ENCODE measurements around the gene DLG2. TPM values are rescaled to one million over a fixed set of nuclear protein-coding genes. Genes with fewer than 3 reads are reported as not detected.

DLG2 gene
- total RNA-seq, 1 donor from 2014 or later: 5.1 TPM

GRCh38 chr11:85164743-85165142 is 462.4 kb downstream of the DLG2 start:
- H3K4me1 Mint-ChIP-seq (ENCODE audit: unreplicated experiment): peaks cover 4% of the 10 kb centered on the region
- no peak for DNase-seq (ENCODE audit: low spot score)
- no peak overlapping the region for H3K4me3 Mint-ChIP-seq (ENCODE audit: unreplicated experiment)
- peaks cover 4% of the 10 kb centered on the region for H3K36me3 Mint-ChIP-seq (ENCODE audit: low read depth, unreplicated experiment)
- H3K27ac Mint-ChIP-seq (ENCODE audit: unreplicated experiment): no peak overlapping the region
- no peaks in the 10 kb centered on the region for H3K9me3 Mint-ChIP-seq (ENCODE audit: unreplicated experiment)
- TF ChIP-seq CTCF (IDR thresholded peaks at IDR 0.05; ENCODE audit: unreplicated experiment): no peak
- no peaks in the 10 kb centered on the region for H3K27me3 Mint-ChIP-seq (ENCODE audit: unreplicated experiment)

GRCh38 chr11:85154294-85154693 is 472.9 kb downstream of the DLG2 start:
- Mint-ChIP-seq H3K36me3 (ENCODE audit: low read depth, unreplicated experiment) (no peaks in the 10 kb centered on the region), H3K4me1 (ENCODE audit: unreplicated experiment) (no peaks in the 10 kb centered on the region), H3K27me3 (ENCODE audit: unreplicated experiment) (no peaks in the 10 kb centered on the region), H3K4me3 (ENCODE audit: unreplicated experiment) (no peak overlapping the region), H3K9me3 (ENCODE audit: unreplicated experiment) (no peaks in the 10 kb centered on the region), H3K27ac (ENCODE audit: unreplicated experiment) (no peak overlapping the region)
- DNase-seq (ENCODE audit: low spot score): no peak
- TF ChIP-seq CTCF (IDR thresholded peaks at IDR 0.05; ENCODE audit: unreplicated experiment): no peak

- Mint-ChIP-seq H3K4me3 (ENCODE audit: unreplicated experiment) (no peak overlapping the region), H3K27me3 (ENCODE audit: unreplicated experiment) (no peaks in the 10 kb centered on the region), H3K4me1 (ENCODE audit: unreplicated experiment) (no peaks in the 10 kb centered on the region), H3K36me3 (ENCODE audit: low read depth, unreplicated experiment) (no peaks in the 10 kb centered on the region), H3K27ac (ENCODE audit: unreplicated experiment) (no peak overlapping the region), H3K9me3 (ENCODE audit: unreplicated experiment) (peaks cover 5% of the 10 kb centered on the region)
- no peak for TF ChIP-seq CTCF (IDR thresholded peaks at IDR 0.05; ENCODE audit: unreplicated experiment)
- no peak for DNase-seq (ENCODE audit: low spot score)
Observed at GRCh38 chr11:85137597-85137996, 489.5 kb downstream of the DLG2 start.

- H3K4me3 Mint-ChIP-seq (ENCODE audit: unreplicated experiment): no peak overlapping the region
- TF ChIP-seq CTCF (IDR thresholded peaks at IDR 0.05; ENCODE audit: unreplicated experiment): no peak
- no peak for DNase-seq (ENCODE audit: low spot score)
- no peaks in the 10 kb centered on the region for H3K27me3 Mint-ChIP-seq (ENCODE audit: unreplicated experiment)
- H3K9me3 Mint-ChIP-seq (ENCODE audit: unreplicated experiment): no peaks in the 10 kb centered on the region
- no peak overlapping the region for H3K27ac Mint-ChIP-seq (ENCODE audit: unreplicated experiment)
- no peaks in the 10 kb centered on the region for H3K36me3 Mint-ChIP-seq (ENCODE audit: low read depth, unreplicated experiment)
- H3K4me1 Mint-ChIP-seq (ENCODE audit: unreplicated experiment): peaks cover 3% of the 10 kb centered on the region
Observed at GRCh38 chr11:85133636-85134035, 493.5 kb downstream of the DLG2 start.

GRCh38 chr11:85132851-85133585 is 494.1 kb downstream of the DLG2 start:
- H3K36me3 Mint-ChIP-seq (ENCODE audit: low read depth, unreplicated experiment): no peaks in the 10 kb centered on the region
- no peaks in the 10 kb centered on the region for H3K9me3 Mint-ChIP-seq (ENCODE audit: unreplicated experiment)
- H3K27ac Mint-ChIP-seq (ENCODE audit: unreplicated experiment): no peak overlapping the region
- no peaks in the 10 kb centered on the region for H3K27me3 Mint-ChIP-seq (ENCODE audit: unreplicated experiment)
- no peak for TF ChIP-seq CTCF (IDR thresholded peaks at IDR 0.05; ENCODE audit: unreplicated experiment)
- H3K4me1 Mint-ChIP-seq (ENCODE audit: unreplicated experiment): peaks cover 3% of the 10 kb centered on the region
- no peak overlapping the region for H3K4me3 Mint-ChIP-seq (ENCODE audit: unreplicated experiment)
- DNase-seq (ENCODE audit: low spot score): no peak
